Measurements from ENCODE around the gene PRDM15. TPM values are rescaled to one million over a fixed set of nuclear protein-coding genes. Genes with fewer than 3 reads are reported as not detected.

Gene PRDM15
- total and polyA plus RNA-seq, 2 experiments from 2014 or later: 2.3 to 4.2 TPM

DNA sequence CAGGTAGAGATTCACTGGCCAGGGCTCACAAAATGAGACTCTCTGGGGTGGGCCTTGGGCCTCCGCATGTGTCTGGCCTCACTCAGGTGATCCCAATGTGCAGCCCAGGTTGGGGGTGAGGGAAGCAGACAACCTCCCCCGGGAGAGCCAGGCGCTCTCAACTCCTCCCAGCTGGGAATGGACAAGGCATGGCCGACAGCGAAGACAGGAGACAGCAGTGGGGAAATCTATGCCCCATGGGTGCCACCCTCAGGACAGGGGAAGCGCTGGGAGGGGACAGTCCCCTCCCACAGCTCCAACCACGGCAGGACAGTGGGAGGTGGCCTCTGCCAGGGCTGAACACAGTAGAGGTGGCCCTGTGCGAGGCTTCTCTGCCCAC is 47.7 kb downstream of the PRDM15 start:
- no peak overlapping the region for H3K4me2 ChIP-seq (ENCODE audit: unreplicated experiment)
- 96 to 98% methylated on average over 7 to 8 of the region's 8 CpGs for WGBS, 2 experiments (ENCODE audit: low coverage in 1 of 2, low lambda C conversion rate in 2 of 2, missing lambda C conversion rate in 2 of 2)
- in situ Hi-C loops (cut with MboI): no loop called here
- no peaks in the 10 kb centered on the region for H3K9me3 ChIP-seq (ENCODE audit: low read depth)
- H2AFZ ChIP-seq: no peak overlapping the region
- no peak overlapping the region for H3K9ac ChIP-seq
- no peaks in the 10 kb centered on the region for H3K4me1 ChIP-seq (ENCODE audit: insufficient read depth)
- H3K27ac ChIP-seq: no peak overlapping the region
- TF ChIP-seq EZH2phosphoT487 (IDR thresholded peaks at IDR 0.05; ENCODE audit: insufficient read depth, low read depth) (no peak), EZH2 (IDR thresholded peaks at IDR 0.05; ENCODE audit: insufficient read depth, poor library complexity, severe bottlenecking) (no peak)
- H3K27me3 ChIP-seq (replicated peaks; ENCODE audit: insufficient read depth): no peaks in the 10 kb centered on the region
- H4K20me1 ChIP-seq (ENCODE audit: insufficient read depth): no peaks in the 10 kb centered on the region
- no peaks in the 10 kb centered on the region for H3K79me2 ChIP-seq (ENCODE audit: insufficient read depth)
- no peak for DNase-seq
- no peaks in the 10 kb centered on the region for H3F3A ChIP-seq (ENCODE audit: insufficient read depth)
- no peaks in the 10 kb centered on the region for H3K36me3 ChIP-seq (ENCODE audit: low read depth)
- no peaks in the 10 kb centered on the region for H3K9me2 ChIP-seq (ENCODE audit: insufficient read depth)
- no peak overlapping the region for H3K4me3 ChIP-seq

DNA sequence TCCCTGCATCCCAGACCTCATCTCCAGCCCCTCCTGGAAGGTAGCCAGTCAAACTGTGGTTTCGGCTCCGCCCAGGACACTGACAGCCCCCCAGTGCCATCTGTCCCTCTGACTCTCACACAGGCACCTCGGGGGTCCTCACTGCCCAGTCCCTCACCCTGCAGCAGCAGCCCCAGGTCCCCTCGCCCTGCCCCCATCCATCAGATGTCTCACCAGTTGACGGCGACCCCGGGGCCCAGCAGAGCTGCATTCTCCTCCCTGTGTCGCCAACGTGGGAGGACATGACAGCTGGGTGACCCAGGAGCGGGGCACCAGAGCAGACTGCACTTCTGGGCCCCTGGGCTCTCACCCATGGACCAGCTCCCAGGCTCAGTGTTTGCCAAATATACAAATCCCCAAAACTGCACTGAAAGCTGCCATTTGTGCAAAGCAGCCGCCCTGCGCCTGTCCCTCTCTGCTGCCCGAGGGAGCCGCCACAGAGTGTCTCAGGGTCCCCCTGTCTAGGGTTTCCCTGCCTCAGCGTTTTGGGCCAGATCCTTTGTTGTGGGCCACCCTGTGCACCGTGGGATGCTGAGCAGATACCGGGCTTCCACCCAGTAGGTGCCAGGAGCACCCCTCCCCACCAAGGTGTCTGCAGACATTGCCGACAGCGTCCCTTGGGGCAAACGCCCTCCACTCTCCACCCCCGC is 48.2 kb downstream of the PRDM15 start:
- no peaks in the 10 kb centered on the region for H3K36me3 ChIP-seq (ENCODE audit: low read depth)
- H2AFZ ChIP-seq: no peak overlapping the region
- no peak overlapping the region for H3K9ac ChIP-seq
- WGBS, 2 experiments (ENCODE audit: low coverage in 1 of 2, low lambda C conversion rate in 2 of 2, missing lambda C conversion rate in 2 of 2): 86 to 87% methylated on average over 21 of the region's 21 CpGs
- no peaks in the 10 kb centered on the region for H3K79me2 ChIP-seq (ENCODE audit: insufficient read depth)
- H3K27me3 ChIP-seq (replicated peaks; ENCODE audit: insufficient read depth): no peaks in the 10 kb centered on the region
- no peaks in the 10 kb centered on the region for H4K20me1 ChIP-seq (ENCODE audit: insufficient read depth)
- in situ Hi-C loops (cut with MboI): no loop called here
- H3K9me2 ChIP-seq (ENCODE audit: insufficient read depth): no peaks in the 10 kb centered on the region
- H3F3A ChIP-seq (ENCODE audit: insufficient read depth): no peaks in the 10 kb centered on the region
- H3K9me3 ChIP-seq (ENCODE audit: low read depth): no peaks in the 10 kb centered on the region
- no peak overlapping the region for H3K4me2 ChIP-seq (ENCODE audit: unreplicated experiment)
- DNase-seq: no peak
- no peak overlapping the region for H3K4me3 ChIP-seq
- H3K27ac ChIP-seq: no peak overlapping the region
- no peaks in the 10 kb centered on the region for H3K4me1 ChIP-seq (ENCODE audit: insufficient read depth)
- TF ChIP-seq EZH2phosphoT487 (IDR thresholded peaks at IDR 0.05; ENCODE audit: insufficient read depth, low read depth) (no peak), EZH2 (IDR thresholded peaks at IDR 0.05; ENCODE audit: insufficient read depth, poor library complexity, severe bottlenecking) (no peak)

- no peak for DNase-seq
- no peak overlapping the region for H3K9ac ChIP-seq
- H2AFZ ChIP-seq: no peak overlapping the region
- H3K27ac ChIP-seq: no peak overlapping the region
- H3K4me3 ChIP-seq: no peak overlapping the region
- no peaks in the 10 kb centered on the region for H4K20me1 ChIP-seq (ENCODE audit: insufficient read depth)
- 97 to 100% methylated on average over 2 of the region's 2 CpGs for WGBS, 2 experiments (ENCODE audit: low coverage in 1 of 2, low lambda C conversion rate in 2 of 2, missing lambda C conversion rate in 2 of 2)
- H3K36me3 ChIP-seq (ENCODE audit: low read depth): no peaks in the 10 kb centered on the region
- H3K9me2 ChIP-seq (ENCODE audit: insufficient read depth): no peaks in the 10 kb centered on the region
- H3K27me3 ChIP-seq (replicated peaks; ENCODE audit: insufficient read depth): no peaks in the 10 kb centered on the region
- H3K4me2 ChIP-seq (ENCODE audit: unreplicated experiment): no peak overlapping the region
- H3K4me1 ChIP-seq (ENCODE audit: insufficient read depth): no peaks in the 10 kb centered on the region
- TF ChIP-seq EZH2 (IDR thresholded peaks at IDR 0.05; ENCODE audit: insufficient read depth, poor library complexity, severe bottlenecking) (no peak), EZH2phosphoT487 (IDR thresholded peaks at IDR 0.05; ENCODE audit: insufficient read depth, low read depth) (no peak)
- no peaks in the 10 kb centered on the region for H3F3A ChIP-seq (ENCODE audit: insufficient read depth)
- no peaks in the 10 kb centered on the region for H3K79me2 ChIP-seq (ENCODE audit: insufficient read depth)
- in situ Hi-C loops (cut with MboI): no loop called here
- no peaks in the 10 kb centered on the region for H3K9me3 ChIP-seq (ENCODE audit: low read depth)
Observed at GRCh38 chr21:41830145-41830707, 48.9 kb downstream of the PRDM15 start.

DNA sequence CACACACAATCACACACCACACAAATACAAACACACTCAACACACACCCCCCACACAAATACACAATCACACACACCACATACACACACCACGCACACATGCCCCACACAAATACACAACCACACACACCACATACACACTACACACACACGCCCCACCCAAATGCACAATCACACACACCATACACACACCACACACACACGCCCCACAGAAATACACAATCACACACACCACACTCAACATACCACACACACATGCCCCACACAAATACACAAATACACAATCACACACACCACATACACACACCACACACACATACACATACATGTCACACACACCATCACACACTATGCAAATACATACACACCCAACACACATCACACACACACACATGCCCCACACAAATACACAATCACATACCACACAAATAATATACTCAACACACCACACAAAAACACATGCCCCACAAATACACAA is 50.2 kb downstream of the PRDM15 start:
- no peak overlapping the region for H3K9ac ChIP-seq
- no peak overlapping the region for H3K4me2 ChIP-seq (ENCODE audit: unreplicated experiment)
- no peak overlapping the region for H3K27ac ChIP-seq
- H2AFZ ChIP-seq: no peak overlapping the region
- H3K9me3 ChIP-seq (ENCODE audit: low read depth): no peaks in the 10 kb centered on the region
- H3K27me3 ChIP-seq (replicated peaks; ENCODE audit: insufficient read depth): no peaks in the 10 kb centered on the region
- no peaks in the 10 kb centered on the region for H3K36me3 ChIP-seq (ENCODE audit: low read depth)
- no peaks in the 10 kb centered on the region for H3F3A ChIP-seq (ENCODE audit: insufficient read depth)
- no peak overlapping the region for H3K4me3 ChIP-seq
- no peaks in the 10 kb centered on the region for H3K79me2 ChIP-seq (ENCODE audit: insufficient read depth)
- no peaks in the 10 kb centered on the region for H3K4me1 ChIP-seq (ENCODE audit: insufficient read depth)
- no peak for DNase-seq
- no peaks in the 10 kb centered on the region for H4K20me1 ChIP-seq (ENCODE audit: insufficient read depth)
- no peak for TF ChIP-seq EZH2 (IDR thresholded peaks at IDR 0.05; ENCODE audit: insufficient read depth, poor library complexity, severe bottlenecking)
- no peak for TF ChIP-seq EZH2phosphoT487 (IDR thresholded peaks at IDR 0.05; ENCODE audit: insufficient read depth, low read depth)
- H3K9me2 ChIP-seq (ENCODE audit: insufficient read depth): no peaks in the 10 kb centered on the region
- WGBS, 2 experiments (ENCODE audit: low coverage in 1 of 2, low lambda C conversion rate in 2 of 2, missing lambda C conversion rate in 2 of 2): 51 to 67% methylated on average over 3 of the region's 3 CpGs
- in situ Hi-C loops (cut with MboI): loop anchor here (10.0 kb wide), 1 partner anchor 286 kb away; no protein-coding TSS in a partner anchor
